Keratinocyte (primary cell): ENCODE results near the gene ZBP1. TPM values are rescaled to one million over a fixed set of nuclear protein-coding genes. Genes with fewer than 3 reads are reported as not detected.

Source experiments
- DNase-seq: peaks from one replicate; pipeline ENCODE4 v3.0.0-alpha.2; 2011; ENCODE audit warnings: low read depth, missing footprints, low spot score
- FAIRE-seq: peaks from 2 replicates; lab custom pipeline; 2011; peaks lifted over from hg19 to GRCh38; lab: Jason Lieb, UNC
- H2AFZ ChIP-seq: 2 replicates; pipeline ENCODE4 v1.6.0; 2012; ENCODE audit warnings: low read length, control low read depth, inconsistent platforms; ENCODE audit not compliant: control insufficient read depth
- H3K27ac ChIP-seq: 2 replicates; pipeline ENCODE4 v1.5.1; 2011; ENCODE audit warnings: low read length; ENCODE audit not compliant: control insufficient read depth, insufficient read depth
- H3K27me3 ChIP-seq: 3 replicates; pipeline ENCODE4 v1.6.0; 2011; ENCODE audit warnings: low read length; ENCODE audit not compliant: control insufficient read depth, insufficient read depth; ENCODE audit errors: extremely low read depth
- H3K36me3 ChIP-seq, 2 experiments: 2 replicates in 1 of 2; 3 replicates in 1 of 2; pipeline ENCODE4 v1.5.1; 2011; ENCODE audit warnings: low read length in 2 of 2, mild to moderate bottlenecking in 1 of 2; ENCODE audit not compliant: control insufficient read depth in 2 of 2, insufficient read depth in 2 of 2; ENCODE audit errors: extremely low read depth in 1 of 2
- H3K4me1 ChIP-seq: 3 replicates; pipeline ENCODE4 v1.5.1; 2011; ENCODE audit warnings: low read length; ENCODE audit not compliant: control insufficient read depth, insufficient read depth; ENCODE audit errors: extremely low read depth
- H3K4me2 ChIP-seq: 3 replicates; pipeline ENCODE4 v1.6.0; 2011; ENCODE audit warnings: low read depth, low read length; ENCODE audit not compliant: control insufficient read depth, insufficient read depth; ENCODE audit errors: extremely low read depth
- H3K4me3 ChIP-seq, 3 experiments: fragments of 200-600 bp in 1 of 3; sonication (generic) in 1 of 3; 2 replicates in 2 of 3; 3 replicates in 1 of 3; pipeline ENCODE4 v1.5.1; 2011 to 2016; ENCODE audit warnings: low read length in 3 of 3, mild to moderate bottlenecking in 3 of 3, control low read depth in 2 of 3, inconsistent platforms in 1 of 3, low read depth in 1 of 3, mixed read lengths in 1 of 3, mixed run types in 1 of 3, moderate library complexity in 1 of 3; ENCODE audit not compliant: control insufficient read depth in 2 of 3, insufficient read depth in 2 of 3; ENCODE audit errors: extremely low read depth in 1 of 3
- H3K79me2 ChIP-seq: 2 replicates; pipeline ENCODE4 v1.6.0; 2012; ENCODE audit warnings: low read length; ENCODE audit not compliant: control insufficient read depth, insufficient read depth
- H3K9ac ChIP-seq: 3 replicates; pipeline ENCODE4 v1.6.0; 2011; ENCODE audit warnings: low read length; ENCODE audit not compliant: control insufficient read depth, insufficient read depth; ENCODE audit errors: extremely low read depth
- H3K9me1 ChIP-seq: 3 replicates; pipeline ENCODE4 v1.6.0; 2011; ENCODE audit warnings: low read length; ENCODE audit not compliant: control insufficient read depth, insufficient read depth; ENCODE audit errors: extremely low read depth
- H3K9me3 ChIP-seq: 2 replicates; pipeline ENCODE4 v1.5.1; 2012; ENCODE audit warnings: low read depth, low read length; ENCODE audit not compliant: control insufficient read depth
- H4K20me1 ChIP-seq: 3 replicates; pipeline ENCODE4 v1.6.0; 2011; ENCODE audit warnings: low read length; ENCODE audit not compliant: control insufficient read depth, insufficient read depth; ENCODE audit errors: extremely low read depth
- CTCF ChIP-seq, 3 experiments: IDR thresholded peaks in 1 of 3; conservative IDR thresholded peaks in 1 of 3; optimal IDR thresholded peaks in 1 of 3; 2 replicates in 2 of 3; 3 replicates in 1 of 3; pipeline versions ENCODE3 to v1.5.1; 2011; ENCODE audit warnings: low read length in 3 of 3, mild to moderate bottlenecking in 3 of 3, moderate library complexity in 2 of 3, control low read depth in 1 of 3, inconsistent platforms in 1 of 3; ENCODE audit not compliant: insufficient read depth in 2 of 3; ENCODE audit errors: extremely low read depth in 1 of 3
- EZH2 ChIP-seq: IDR thresholded peaks from one replicate; pipeline ENCODE4 v1.6.1; 2012; ENCODE audit warnings: inconsistent platforms, mild to moderate bottlenecking, low read length, moderate library complexity
- dilution Hi-C: fragments of 300-500 bp; cut with MboI; formaldehyde crosslinking; loops from one replicate; pipeline ENCODE4 v1.7.0; 2020; ENCODE audit warnings: low sequenced_read_pairs; ENCODE audit not compliant: extremely low pct_ligation_motif_present
- polyA plus RNA-seq, 5 experiments: library from polyadenylated mRNA; depleted of rRNA in 3 of 5; stranded (reverse) in 3 of 5; stranded (forward) in 1 of 5; unstranded in 1 of 5; fragments of >200 nt; gene quantifications; 1 replicate in 1 of 5; 2 replicates in 3 of 5; 3 replicates in 1 of 5; pipeline versions ENCODE4 v1.2.1 to v1.2.3, GENCODE V29; 2011 to 2012; ENCODE audit warnings: missing spikeins in 2 of 5, low read depth in 1 of 5, low replicate concordance in 1 of 5

The ZBP1 gene
- polyA plus RNA-seq, 1 donor (not counting 4 experiments of a cell fraction or from before 2014, with no cell fraction given): 0.08 TPM

GRCh38 chr20:57580478-57581201 is 39.6 kb downstream of the ZBP1 start:
- no peak for DNase-seq
- dilution Hi-C loops: no loop called here
- no peak for FAIRE-seq
- peaks cover 5% of the 10 kb centered on the region for H4K20me1 ChIP-seq
- no peak overlapping the region for H3K4me2 ChIP-seq
- no peak overlapping the region for H2AFZ ChIP-seq
- H3K4me3 ChIP-seq: no peak overlapping the region
- no peaks in the 10 kb centered on the region for H3K4me1 ChIP-seq
- H3K9me3 ChIP-seq: peaks cover 3% of the 10 kb centered on the region
- H3K9ac ChIP-seq: no peak overlapping the region
- no peaks in the 10 kb centered on the region for H3K9me1 ChIP-seq
- no peaks in the 10 kb centered on the region for H3K79me2 ChIP-seq
- H3K27me3 ChIP-seq: peaks cover 87% of the 10 kb centered on the region
- no peak overlapping the region for H3K27ac ChIP-seq
- TF ChIP-seq CTCF (optimal IDR thresholded peaks at IDR 0.05 in 1 of 3, IDR thresholded peaks at IDR 0.05 in 1 of 3, conservative IDR thresholded peaks at IDR 0.05 in 1 of 3; ENCODE audit: extremely low read depth in 1 of 3, insufficient read depth in 2 of 3, low read length in 3 of 3) (peak in 2 of 3 experiments; percentile 9), EZH2 (no peak)
- H3K36me3 ChIP-seq: no peaks in the 10 kb centered on the region

GRCh38 chr20:57579898-57580447 is 40.3 kb downstream of the ZBP1 start:
- dilution Hi-C loops: no loop called here
- no peaks in the 10 kb centered on the region for H3K36me3 ChIP-seq
- peaks cover 83% of the 10 kb centered on the region for H3K27me3 ChIP-seq
- no peaks in the 10 kb centered on the region for H3K9me1 ChIP-seq
- TF ChIP-seq CTCF (optimal IDR thresholded peaks at IDR 0.05 in 1 of 3, IDR thresholded peaks at IDR 0.05 in 1 of 3, conservative IDR thresholded peaks at IDR 0.05 in 1 of 3; ENCODE audit: extremely low read depth in 1 of 3, insufficient read depth in 2 of 3, low read length in 3 of 3) (no peak), EZH2 (peak; percentile 73)
- no peak overlapping the region for H3K27ac ChIP-seq
- no peak overlapping the region for H3K4me3 ChIP-seq
- peaks cover 3% of the 10 kb centered on the region for H3K9me3 ChIP-seq
- no peak overlapping the region for H3K4me2 ChIP-seq
- peaks cover 5% of the 10 kb centered on the region for H4K20me1 ChIP-seq
- H3K4me1 ChIP-seq: no peaks in the 10 kb centered on the region
- FAIRE-seq (no peak), DNase-seq (no peak)
- H3K9ac ChIP-seq: no peak overlapping the region
- no peaks in the 10 kb centered on the region for H3K79me2 ChIP-seq
- no peak overlapping the region for H2AFZ ChIP-seq
